SK-MEL-5 (cell line): ENCODE data around the gene UBL4A. TPM values are rescaled to one million over a fixed set of nuclear protein-coding genes. Genes with fewer than 3 reads are reported as not detected.

Source experiments
- DNase-seq: peaks from one replicate; pipeline ENCODE4 v3.0.0-alpha.2; 2016; ENCODE audit warnings: low read depth, low spot score
- in situ Hi-C: cut with HindIII; loops from 2 replicates; pipeline ENCODE4 v1.10.0; 2016; ENCODE audit warnings: low sequenced_read_pairs, high pct_unique_total_duplicates, low pct_unique_long_range_greater_than_20kb
- small RNA-seq, 2 experiments: library from RNA; depleted of rRNA; stranded (forward); fragments of <200 nt; gene quantifications; one replicate each; pipeline ENCODE3, GENCODE V24; 2014
- total RNA-seq: library from RNA; depleted of rRNA; stranded (reverse); fragments of >200 nt; shearing (Covaris generic); gene quantifications from 2 replicates; pipeline ENCODE4 v1.2.3, GENCODE V29; 2014; rRNA removed

UBL4A gene
- total RNA-seq, 1 experiment from 2014 or later: 64.6 TPM

DNA sequence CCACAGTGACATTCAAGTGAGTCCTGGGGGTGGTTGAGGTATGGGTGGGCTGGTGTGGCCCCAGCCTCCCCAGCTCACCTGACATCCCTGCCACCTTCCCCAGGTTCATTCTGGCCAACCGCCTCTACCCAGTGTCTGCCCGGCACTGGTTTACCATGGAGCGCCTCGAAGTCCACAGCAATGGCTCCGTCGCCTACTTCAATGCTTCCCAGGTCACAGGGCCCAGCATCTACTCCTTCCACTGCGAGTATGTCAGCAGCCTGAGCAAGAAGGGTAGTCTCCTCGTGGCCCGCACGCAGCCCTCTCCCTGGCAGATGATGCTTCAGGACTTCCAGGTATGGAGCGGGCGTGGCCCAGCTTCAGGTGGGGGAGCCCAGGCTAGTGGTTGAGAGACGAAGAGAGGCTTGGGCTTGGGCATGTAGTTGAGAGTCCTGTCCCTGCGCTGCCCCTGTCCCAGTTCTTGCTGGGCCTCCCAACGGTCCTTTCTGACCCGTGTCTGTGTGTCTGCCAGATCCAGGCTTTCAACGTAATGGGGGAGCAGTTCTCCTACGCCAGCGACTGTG is 51.2 kb downstream of the UBL4A start:
- DNase-seq: no peak
- in situ Hi-C loops: no loop called here

DNA sequence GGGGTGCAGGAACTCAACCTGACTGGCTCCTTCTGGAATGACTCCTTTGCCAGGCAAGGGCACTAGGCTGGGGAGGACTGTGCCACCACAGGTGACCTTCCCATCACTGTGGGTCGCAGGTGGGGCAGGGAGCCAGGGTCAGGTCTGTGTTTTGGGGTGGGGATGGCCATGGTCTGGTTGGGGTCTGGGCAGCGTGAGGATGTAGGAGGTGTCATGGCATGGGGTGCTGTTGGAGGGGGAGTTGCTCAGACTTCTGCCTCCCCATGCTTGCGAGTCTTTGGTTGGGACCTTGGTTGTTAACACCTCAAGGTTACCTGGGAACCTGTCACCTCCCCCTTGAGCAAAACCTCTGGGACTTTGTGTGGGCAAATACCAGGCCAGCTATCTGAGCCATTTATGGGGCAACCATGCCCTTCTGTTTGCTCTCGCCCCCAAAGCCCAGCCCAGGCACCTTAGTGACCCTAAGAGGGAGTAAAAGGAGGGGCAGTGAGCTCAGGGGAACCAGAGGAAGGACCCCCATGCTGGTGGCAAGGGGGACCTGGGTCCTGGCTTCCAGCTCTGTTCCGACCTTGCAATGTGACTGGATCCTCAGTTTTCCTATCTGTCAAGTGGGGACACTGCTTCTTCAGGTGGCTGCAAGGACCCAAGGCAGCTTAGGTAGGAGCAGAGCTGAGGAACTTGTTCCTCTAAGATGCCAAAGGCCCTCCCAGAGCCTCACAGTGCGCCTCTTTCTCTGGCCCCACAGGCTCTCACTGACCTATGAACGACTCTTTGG is 51.8 kb downstream of the UBL4A start:
- DNase-seq: no peak
- in situ Hi-C loops: no loop called here

Small RNAs within 50 kb of the gene (small RNA-seq; reads per million reads assigned to genes)
- gene MIR6858: 0 to 0.14 reads per million in 2 experiments
- 0 reads per million in 2 experiments for gene RN7SL697P

Other genes starting within 250 kb of the UBL4A start
- not detected in 2 replicates for gene OPN1MW3, start 229.0 kb downstream of the UBL4A start, total RNA-seq
- not detected in 2 replicates for gene TEX28, start 191.5 kb downstream of the UBL4A start, total RNA-seq
- gene TKTL1, start 190.8 kb downstream of the UBL4A start, total RNA-seq: 0.42 TPM in 1 of 2 replicates, not detected in the other
- 108 and 138 TPM in 2 replicates for gene FLNA, start 112.0 kb downstream of the UBL4A start, total RNA-seq
- 15.4 and 21.3 TPM in 2 replicates for gene EMD, start 107.3 kb downstream of the UBL4A start, total RNA-seq
- gene RPL10, start 88.2 kb downstream of the UBL4A start, total RNA-seq: 3,421 and 3,578 TPM in 2 replicates
- 53.4 and 56.8 TPM in 2 replicates for gene DNASE1L1, start 77.4 kb downstream of the UBL4A start, total RNA-seq
- gene TAFAZZIN, start 75.1 kb downstream of the UBL4A start, total RNA-seq: 17.6 and 25.3 TPM in 2 replicates
- gene ATP6AP1, start 57.9 kb downstream of the UBL4A start, total RNA-seq: 88.8 and 93.6 TPM in 2 replicates
- gene GDI1, start 49.5 kb downstream of the UBL4A start, total RNA-seq: 48.8 and 61.9 TPM in 2 replicates
- 83.0 and 85.2 TPM in 2 replicates for gene FAM50A, start 42.5 kb downstream of the UBL4A start, total RNA-seq
- gene PLXNA3, start 28.3 kb downstream of the UBL4A start, total RNA-seq: not detected in 2 replicates
- gene LAGE3, start 7.3 kb downstream of the UBL4A start, total RNA-seq: 47.7 and 58.6 TPM in 2 replicates
- 9.8 and 11.9 TPM in 2 replicates for gene SLC10A3, start 4.0 kb upstream of the UBL4A start, total RNA-seq
- 25.6 and 28.1 TPM in 2 replicates for gene FAM3A, start 29.6 kb upstream of the UBL4A start, total RNA-seq
- gene G6PD, start 60.2 kb upstream of the UBL4A start, total RNA-seq: 39.1 and 52.7 TPM in 2 replicates
- 12.3 and 15.0 TPM in 2 replicates for gene IKBKG, start 61.0 kb upstream of the UBL4A start, total RNA-seq
- not detected in 2 replicates for gene CTAG1A, start 98.5 kb upstream of the UBL4A start, total RNA-seq
- gene CTAG1B, start 132.7 kb upstream of the UBL4A start, total RNA-seq: not detected in 2 replicates
- 0.29 and 1.0 TPM in 2 replicates for gene CTAG2, start 167.0 kb upstream of the UBL4A start, total RNA-seq